ENCODE measurements around the gene NGF.
"Not testable (repeated sequence)": the region's sequence is repeated elsewhere in the genome, so short reads cannot be mapped to it uniquely, and the experiment has no call there.

NGF gene

DNA sequence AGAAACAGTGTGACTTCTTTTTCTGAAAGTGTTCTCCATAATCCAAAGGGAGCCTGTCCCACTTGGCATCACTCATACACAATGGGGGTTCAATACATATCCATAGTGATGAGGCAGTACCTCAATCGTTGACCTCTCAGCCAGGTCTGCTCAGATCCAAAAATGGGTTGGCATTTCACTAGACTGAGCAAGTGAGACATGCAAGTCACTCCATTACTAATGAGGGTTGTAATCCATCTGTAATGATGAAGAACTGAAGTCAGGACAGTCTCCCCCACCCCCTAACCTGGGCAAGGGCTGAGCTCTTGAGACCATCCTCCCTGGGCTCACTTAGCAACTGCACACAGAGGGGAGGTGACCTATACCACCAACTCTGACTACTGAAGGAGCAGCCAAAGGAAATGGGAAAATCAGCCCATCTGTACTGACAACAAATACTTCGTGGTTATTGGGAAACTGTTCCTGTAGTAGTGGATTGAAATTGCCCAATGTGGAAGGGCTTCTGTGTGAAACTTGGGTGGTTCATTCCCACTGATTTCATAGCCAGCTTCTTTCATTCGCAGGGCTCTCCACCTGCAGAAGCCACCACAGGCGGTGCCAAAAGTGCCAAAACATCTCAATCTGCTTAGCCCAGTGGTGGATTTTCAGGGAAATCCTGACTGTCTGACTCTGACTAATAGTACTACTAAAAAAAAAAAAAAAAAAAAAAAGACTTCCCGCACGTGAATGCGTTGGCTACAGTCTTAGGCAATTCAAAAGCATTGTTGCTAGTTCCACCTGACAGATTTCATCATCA is 5.0 kb downstream of the NGF start:
- DNase-seq: no peak

GRCh38 chr1:115331558-115332331 is 6.3 kb downstream of the NGF start:
- no peak for DNase-seq

DNA sequence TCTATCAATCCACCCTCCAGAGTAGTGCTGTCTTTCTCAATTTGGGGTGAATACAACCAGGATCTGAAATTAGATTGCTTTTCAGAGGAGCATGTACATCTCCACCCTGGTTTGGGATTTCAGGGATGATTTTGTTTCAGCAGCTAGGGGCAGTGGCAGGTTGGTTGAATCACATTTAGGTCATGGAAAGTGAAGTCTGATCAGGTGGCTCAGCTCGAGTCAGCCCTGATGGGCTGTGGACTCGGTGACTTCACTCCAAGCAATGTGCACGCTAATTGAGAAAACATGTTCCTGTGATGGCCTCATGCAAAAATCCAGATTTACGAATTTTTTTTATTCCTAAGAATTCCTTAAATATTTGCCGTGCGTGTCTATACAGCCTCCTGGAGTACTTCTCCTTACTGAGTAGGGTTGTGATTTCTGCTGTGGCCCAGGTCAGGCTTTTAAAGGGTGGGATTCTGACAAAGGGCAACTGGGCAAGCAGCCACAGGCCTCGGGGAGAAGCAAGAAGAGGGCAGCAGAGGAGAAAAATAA is 7.5 kb downstream of the NGF start:
- DNase-seq: no peak

DNA sequence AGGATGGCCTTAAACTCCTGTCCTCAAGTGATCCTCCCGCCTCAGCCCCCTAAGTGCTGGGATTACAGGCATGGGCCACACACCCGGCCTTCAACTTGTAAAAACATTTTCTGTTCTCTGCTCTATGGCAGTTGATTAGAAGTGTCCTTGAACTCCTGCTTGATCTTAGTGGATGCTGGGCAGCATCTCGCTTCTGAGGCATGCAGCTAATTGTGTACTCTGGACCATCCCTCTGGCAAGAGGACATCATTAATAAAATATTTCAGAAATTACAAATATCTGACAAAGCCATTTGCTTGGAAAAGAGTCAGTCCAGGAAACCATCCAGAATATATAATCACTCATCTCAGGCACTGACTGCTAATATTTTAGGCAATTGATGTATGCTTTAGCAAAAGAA is 8.1 kb downstream of the NGF start:
- no peak for DNase-seq

- no peak for DNase-seq
Measured at GRCh38 chr1:115327270-115327669, 10.8 kb downstream of the NGF start.

DNA sequence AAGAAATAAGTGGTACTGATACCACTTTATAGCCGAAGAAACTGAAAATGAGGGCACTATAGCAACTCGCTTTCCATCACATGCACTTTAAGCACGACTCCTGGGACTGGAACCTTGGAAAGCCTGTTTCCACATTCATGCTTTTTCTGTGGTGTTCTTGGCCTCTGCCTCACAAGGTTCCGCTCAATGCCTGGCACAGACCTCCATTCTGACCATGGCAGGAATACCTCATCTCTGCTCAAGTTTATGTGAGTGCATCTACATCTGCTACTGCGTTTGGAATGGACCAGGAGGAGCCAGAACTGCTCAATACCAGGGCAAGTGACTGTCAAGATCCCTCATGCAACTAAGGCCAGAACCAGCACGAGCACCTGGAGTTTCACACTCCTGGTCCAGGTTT is 11.6 kb downstream of the NGF start:
- DNase-seq: no peak

- DNase-seq: no peak
Measured at GRCh38 chr1:115325874-115326273, 12.2 kb downstream of the NGF start.

GRCh38 chr1:115324649-115325420 is 13.2 kb downstream of the NGF start:
- no peak for DNase-seq

DNA sequence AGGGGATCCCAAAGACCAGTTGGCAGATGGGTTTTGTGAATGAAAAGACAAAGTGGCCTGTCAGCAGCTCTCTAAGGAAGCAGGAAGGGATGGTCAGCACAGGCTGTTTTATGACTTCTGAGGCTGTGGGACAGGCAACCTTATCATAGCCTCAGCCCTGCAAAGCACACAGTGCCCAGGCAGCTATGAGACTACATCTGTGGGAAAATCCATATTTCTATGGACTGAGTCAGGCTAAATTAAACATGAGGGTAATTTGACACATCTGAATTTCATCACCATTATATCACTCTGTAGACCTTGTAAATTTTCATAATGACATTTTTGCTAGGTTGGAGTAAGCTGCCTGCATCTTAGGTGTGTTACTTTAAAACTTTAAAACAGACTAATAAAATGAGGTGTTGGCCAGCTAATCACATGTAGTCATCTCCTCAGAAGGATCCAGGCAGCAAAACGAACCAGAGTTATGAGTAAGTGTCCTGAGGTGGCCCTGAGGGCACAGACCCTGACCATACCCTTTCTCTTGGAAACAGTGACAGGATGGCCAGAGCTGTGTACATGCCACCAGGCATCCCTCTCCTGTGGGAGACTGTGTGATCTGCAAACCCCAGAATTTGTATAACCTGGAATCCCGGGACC is 14.6 kb downstream of the NGF start:
- no peak for DNase-seq

DNA sequence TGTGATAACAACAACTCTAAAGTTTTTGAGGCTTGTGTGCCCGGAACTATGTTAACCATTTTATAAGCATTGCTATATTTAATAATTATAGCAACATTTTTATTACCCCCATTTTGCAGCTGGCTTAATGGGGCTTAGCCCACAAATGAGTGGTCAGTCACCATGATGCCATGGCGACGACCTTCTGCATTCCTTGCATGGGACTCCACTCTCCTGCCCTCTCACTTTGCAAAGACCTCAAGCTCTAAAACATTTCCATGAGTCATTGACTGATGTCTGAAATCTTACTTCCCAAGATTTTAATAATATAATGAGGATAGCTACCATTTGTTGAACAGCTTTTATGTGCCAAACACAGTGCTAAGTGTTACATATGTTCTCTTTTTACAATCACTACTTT is 15.4 kb downstream of the NGF start:
- DNase-seq: no peak

DNA sequence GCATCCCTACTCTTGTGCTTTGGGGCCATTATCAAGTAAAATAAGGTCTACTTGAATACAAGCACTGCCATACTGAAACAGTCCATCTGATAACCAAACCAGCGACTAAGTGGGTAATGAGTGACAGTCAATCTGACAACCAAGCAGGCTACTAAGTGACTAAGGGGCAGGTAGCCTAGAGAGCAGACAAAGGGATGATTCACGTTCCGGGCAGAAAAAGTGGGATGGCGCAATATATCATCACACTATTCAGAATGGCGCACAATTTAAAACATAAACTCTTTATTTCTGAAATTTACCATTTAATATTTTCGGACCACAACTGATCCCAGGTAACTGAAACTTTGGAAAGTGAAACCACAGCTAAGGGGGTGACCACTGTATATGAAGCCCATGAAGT is 17.7 kb downstream of the NGF start:
- DNase-seq: no peak

GRCh38 chr1:115319706-115320105 is 18.3 kb downstream of the NGF start:
- no peak for DNase-seq

GRCh38 chr1:115317101-115318012 is 20.7 kb downstream of the NGF start:
- no peak for DNase-seq

- DNase-seq: no peak
Measured at GRCh38 chr1:115314765-115315164, 23.3 kb downstream of the NGF start.

GRCh38 chr1:115314092-115314491 is 24.0 kb downstream of the NGF start:
- no peak for DNase-seq

DNA sequence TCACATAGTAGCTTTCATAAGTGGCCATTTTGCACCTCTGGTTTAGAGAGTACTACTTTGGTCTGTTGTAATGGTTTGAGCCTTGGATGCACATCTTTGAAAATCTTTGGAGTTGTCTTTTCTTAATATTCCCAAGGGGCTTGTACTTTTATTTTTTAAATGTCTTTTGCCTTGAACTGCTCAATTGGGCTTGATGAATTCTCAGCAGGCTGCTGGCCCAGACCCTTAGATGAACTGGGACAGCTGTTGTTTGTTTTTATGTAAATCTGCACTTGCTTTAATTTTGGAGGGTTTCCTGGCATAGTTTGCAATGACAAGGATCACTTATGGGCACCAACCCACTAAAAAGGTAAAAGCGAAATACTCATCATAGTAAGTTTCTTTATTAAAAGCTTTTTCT is 24.9 kb downstream of the NGF start:
- no peak for DNase-seq

DNA sequence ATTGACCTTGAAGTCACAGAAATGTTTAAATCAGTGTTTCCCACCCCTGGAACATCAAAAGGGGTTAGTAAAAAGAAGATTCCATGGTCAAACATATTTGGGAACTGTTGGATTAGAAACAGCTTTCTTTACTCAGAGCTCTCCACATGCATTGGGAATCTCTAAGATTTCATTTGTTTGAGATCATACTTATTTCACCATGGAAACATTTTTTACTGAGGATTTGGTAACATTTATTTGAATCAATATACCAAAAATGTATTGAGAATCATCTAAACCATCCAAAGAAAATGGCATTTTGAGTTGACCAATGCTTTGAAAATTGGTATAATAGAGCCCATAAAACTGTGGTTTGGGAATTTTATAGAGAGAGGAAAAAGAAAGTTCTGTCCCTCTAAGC is 25.3 kb downstream of the NGF start:
- DNase-seq: no peak

DNA sequence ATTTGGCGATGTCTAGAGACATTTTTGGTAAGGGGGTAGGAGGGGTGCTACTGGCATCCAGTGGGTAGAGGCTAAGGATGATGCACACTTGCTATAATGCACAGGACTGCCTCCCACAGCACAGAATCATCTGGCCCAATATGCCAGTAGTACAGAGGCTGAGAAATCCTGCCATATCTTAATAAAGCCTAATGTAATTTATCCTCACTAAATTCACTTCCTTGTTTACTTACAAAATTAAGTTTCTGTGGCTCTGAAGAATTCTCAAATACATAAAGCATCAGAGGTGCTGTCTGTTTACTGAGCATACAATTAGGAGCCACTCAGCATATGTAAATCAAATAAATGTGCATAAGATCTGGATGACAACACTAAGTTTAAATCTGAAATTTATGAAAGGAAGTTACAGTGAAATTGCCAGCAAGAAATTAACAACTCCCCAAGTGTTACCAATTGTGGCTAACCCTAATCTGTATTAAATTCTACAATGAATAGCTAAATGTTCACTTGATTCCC is 26.5 kb downstream of the NGF start:
- no peak for DNase-seq

GRCh38 chr1:115310581-115311473 is 27.2 kb downstream of the NGF start:
- no peak for DNase-seq

- not testable (repeated sequence) for DNase-seq
Measured at GRCh38 chr1:115309504-115309903, 28.5 kb downstream of the NGF start.

Data from effector CD4-positive, alpha-beta T cell (primary cell).